HepG2 (cell line): ENCODE data around the gene OR1M1. TPM values are rescaled to one million over a fixed set of nuclear protein-coding genes. Genes with fewer than 3 reads are reported as not detected.
A peak's percentile ranks its signal among the peaks of the same experiment; 100 is the strongest.

ENCODE experiments used
- ASH2L ChIP-seq: fragments of 300-600, 200-600 bp; sonication (generic); IDR thresholded peaks from 2 replicates; pipeline ENCODE4 v1.7.0; 2017; ENCODE audit warnings: low read depth, mild to moderate bottlenecking, moderate library complexity, mixed read lengths, low read length; ENCODE audit not compliant: insufficient read length
- BCL6 ChIP-seq: IDR thresholded peaks from 2 replicates; pipeline ENCODE4 v1.6.1; 2016; ENCODE audit warnings: missing genetic modification reagents, missing compliant biosample characterization
- FOXK2 ChIP-seq: fragments of 450-650 bp; IDR thresholded peaks from 2 replicates; pipeline ENCODE4 v1.6.1; 2016
- HNRNPLL ChIP-seq: fragments of 200-400 bp; formaldehyde crosslinking; IDR thresholded peaks from 2 replicates; pipeline ENCODE4 v1.6.1; 2017; ENCODE audit warnings: mild to moderate bottlenecking, low read depth, low read length; ENCODE audit not compliant: poor library complexity, severe bottlenecking
- IRX3 ChIP-seq: sonication (generic); formaldehyde crosslinking; IDR thresholded peaks from 2 replicates; pipeline ENCODE4 v1.8.1; 2023; ENCODE audit warnings: mild to moderate bottlenecking, low read depth, missing genetic modification reagents, borderline replicate concordance
- MLLT10 ChIP-seq: sonication (generic); formaldehyde crosslinking; IDR thresholded peaks from 2 replicates; pipeline ENCODE4 v1.4.0; 2020; ENCODE audit warnings: missing genetic modification reagents
- NBN ChIP-seq: fragments of 450-650 bp; conservative IDR thresholded peaks from 2 replicates; pipeline ENCODE4 v1.6.1; 2017
- PHF20 ChIP-seq: sonication (generic); formaldehyde crosslinking; IDR thresholded peaks from 2 replicates; pipeline ENCODE4 v1.5.0; 2020; ENCODE audit warnings: mild to moderate bottlenecking, missing genetic modification reagents
- TEAD2 ChIP-seq: sonication (generic); formaldehyde crosslinking; IDR thresholded peaks from 2 replicates; pipeline ENCODE4 v1.9.0; 2021; ENCODE audit warnings: missing genetic modification reagents
- TOE1 ChIP-seq: sonication (generic); formaldehyde crosslinking; IDR thresholded peaks from 2 replicates; pipeline ENCODE4 v1.4.0; 2020; ENCODE audit warnings: mild to moderate bottlenecking, missing genetic modification reagents
- ZMYM3 ChIP-seq: sonication (generic); formaldehyde crosslinking; IDR thresholded peaks from 2 replicates; pipeline ENCODE4 v1.5.1; 2020; ENCODE audit warnings: mild to moderate bottlenecking, missing genetic modification reagents
- ZNF589 ChIP-seq: sonication (generic); formaldehyde crosslinking; conservative IDR thresholded peaks from 2 replicates; pipeline ENCODE4 v1.8.0; 2022; ENCODE audit warnings: mild to moderate bottlenecking, moderate library complexity, missing genetic modification reagents
- ZUFSP ChIP-seq: sonication (generic); formaldehyde crosslinking; IDR thresholded peaks from 2 replicates; pipeline ENCODE4 v1.9.0; 2021; ENCODE audit warnings: missing genetic modification reagents, mild to moderate bottlenecking, borderline replicate concordance
- polyA plus RNA-seq, 8 experiments: library from polyadenylated mRNA; depleted of rRNA in 3 of 8; stranded (reverse) in 7 of 8; unstranded in 1 of 8; fragments of >200 nt; fragmentation: Illumina TruSeq in 4 of 8; extraction: Trizol in 4 of 8; gene quantifications; 2 replicates each; pipeline versions ENCODE4 v1.2.1 to v1.2.3, GENCODE V29; 2011 to 2016; ENCODE audit warnings: low read depth in 4 of 8, missing spikeins in 1 of 8, mixed read lengths in 1 of 8; ENCODE audit not compliant: insufficient read depth in 1 of 8
- total RNA-seq, 5 experiments: library from RNA; depleted of rRNA; stranded (reverse); fragments of >200 nt; fragmentation: Illumina TruSeq; extraction: Trizol; gene quantifications; 2 replicates each; pipeline ENCODE4 v1.2.3, GENCODE V29; 2016; ENCODE audit warnings: low read depth in 1 of 5
- TF ChIP-seq, protein P1 (sequence below): sonication (generic); formaldehyde crosslinking; IDR thresholded peaks from 2 replicates; pipeline ENCODE4 v1.4.0; 2020; ENCODE audit warnings: mild to moderate bottlenecking, missing genetic modification reagents, borderline replicate concordance
- TF ChIP-seq, protein P2 (sequence below): IDR thresholded peaks from 2 replicates; pipeline ENCODE4 v1.6.1; 2016; ENCODE audit warnings: low read depth, borderline replicate concordance
- TF ChIP-seq, protein P3 (sequence below), 2 experiments: fragments of 450-650 bp in 1 of 2; sonication (generic) in 1 of 2; formaldehyde crosslinking; IDR thresholded peaks; 2 replicates each; pipeline versions ENCODE4 v1.5.0 to v1.8.0; 2020 to 2022; ENCODE audit warnings: mild to moderate bottlenecking in 1 of 2, missing genetic modification reagents in 1 of 2
- TF ChIP-seq, protein P4 (sequence below): sonication (generic); formaldehyde crosslinking; IDR thresholded peaks from 2 replicates; pipeline ENCODE4 v1.5.0; 2020; ENCODE audit warnings: mild to moderate bottlenecking, missing genetic modification reagents
- TF ChIP-seq, protein P5 (sequence below): sonication (generic); formaldehyde crosslinking; IDR thresholded peaks from 2 replicates; pipeline ENCODE4 v1.8.1; 2022; ENCODE audit warnings: mild to moderate bottlenecking, missing genetic modification reagents

OR1M1 gene
- total and polyA plus RNA-seq, 2 of the 13 experiments (the other 11 are each of a cell fraction or from before 2014, with no cell fraction given): not detected

DNA sequence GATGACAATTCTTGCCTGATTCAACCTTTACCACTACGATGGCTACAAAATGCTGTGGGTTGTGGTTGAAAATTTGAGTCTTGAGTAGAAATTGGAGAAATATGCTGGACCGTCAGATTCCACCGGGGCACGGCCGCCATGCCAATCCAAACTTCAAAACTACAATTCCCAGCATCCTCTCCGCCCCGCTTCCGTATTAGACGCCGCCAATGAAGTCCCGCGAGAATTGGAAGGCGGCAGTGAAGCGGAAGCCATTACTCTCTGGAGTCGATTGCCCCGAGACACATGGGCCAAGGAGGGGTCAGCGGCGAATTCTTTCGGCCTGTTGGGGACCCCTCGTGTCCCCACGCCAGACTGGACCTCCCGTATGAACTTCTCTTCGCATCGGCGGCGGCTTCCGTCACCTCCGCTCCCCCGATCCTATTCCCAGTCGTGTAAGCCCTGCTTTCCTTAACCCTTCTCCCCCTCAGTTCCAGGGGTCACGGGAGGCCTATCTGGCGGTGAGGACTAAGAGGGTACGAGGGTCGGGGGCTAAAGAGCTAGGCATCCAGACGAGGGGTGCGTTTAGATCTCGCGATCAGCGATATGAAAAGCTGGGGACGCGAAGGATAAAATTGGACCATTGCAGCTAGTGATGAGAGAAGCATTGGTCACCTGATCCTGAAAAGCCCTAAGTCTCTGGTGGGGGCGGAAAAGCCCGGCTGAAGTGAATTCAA lies 53.5 kb downstream of the OR1M1 start, which contains the start of gene ZNF317 (continued):
- TF ChIP-seq, protein P1, sequence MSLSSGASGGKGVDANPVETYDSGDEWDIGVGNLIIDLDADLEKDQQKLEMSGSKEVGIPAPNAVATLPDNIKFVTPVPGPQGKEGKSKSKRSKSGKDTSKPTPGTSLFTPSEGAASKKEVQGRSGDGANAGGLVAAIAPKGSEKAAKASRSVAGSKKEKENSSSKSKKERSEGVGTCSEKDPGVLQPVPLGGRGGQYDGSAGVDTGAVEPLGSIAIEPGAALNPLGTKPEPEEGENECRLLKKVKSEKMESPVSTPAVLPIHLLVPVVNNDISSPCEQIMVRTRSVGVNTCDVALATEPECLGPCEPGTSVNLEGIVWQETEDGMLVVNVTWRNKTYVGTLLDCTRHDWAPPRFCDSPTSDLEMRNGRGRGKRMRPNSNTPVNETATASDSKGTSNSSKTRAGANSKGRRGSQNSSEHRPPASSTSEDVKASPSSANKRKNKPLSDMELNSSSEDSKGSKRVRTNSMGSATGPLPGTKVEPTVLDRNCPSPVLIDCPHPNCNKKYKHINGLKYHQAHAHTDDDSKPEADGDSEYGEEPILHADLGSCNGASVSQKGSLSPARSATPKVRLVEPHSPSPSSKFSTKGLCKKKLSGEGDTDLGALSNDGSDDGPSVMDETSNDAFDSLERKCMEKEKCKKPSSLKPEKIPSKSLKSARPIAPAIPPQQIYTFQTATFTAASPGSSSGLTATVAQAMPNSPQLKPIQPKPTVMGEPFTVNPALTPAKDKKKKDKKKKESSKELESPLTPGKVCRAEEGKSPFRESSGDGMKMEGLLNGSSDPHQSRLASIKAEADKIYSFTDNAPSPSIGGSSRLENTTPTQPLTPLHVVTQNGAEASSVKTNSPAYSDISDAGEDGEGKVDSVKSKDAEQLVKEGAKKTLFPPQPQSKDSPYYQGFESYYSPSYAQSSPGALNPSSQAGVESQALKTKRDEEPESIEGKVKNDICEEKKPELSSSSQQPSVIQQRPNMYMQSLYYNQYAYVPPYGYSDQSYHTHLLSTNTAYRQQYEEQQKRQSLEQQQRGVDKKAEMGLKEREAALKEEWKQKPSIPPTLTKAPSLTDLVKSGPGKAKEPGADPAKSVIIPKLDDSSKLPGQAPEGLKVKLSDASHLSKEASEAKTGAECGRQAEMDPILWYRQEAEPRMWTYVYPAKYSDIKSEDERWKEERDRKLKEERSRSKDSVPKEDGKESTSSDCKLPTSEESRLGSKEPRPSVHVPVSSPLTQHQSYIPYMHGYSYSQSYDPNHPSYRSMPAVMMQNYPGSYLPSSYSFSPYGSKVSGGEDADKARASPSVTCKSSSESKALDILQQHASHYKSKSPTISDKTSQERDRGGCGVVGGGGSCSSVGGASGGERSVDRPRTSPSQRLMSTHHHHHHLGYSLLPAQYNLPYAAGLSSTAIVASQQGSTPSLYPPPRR (CRISPR knock-in tag): no peak
- TF ChIP-seq, protein P2, sequence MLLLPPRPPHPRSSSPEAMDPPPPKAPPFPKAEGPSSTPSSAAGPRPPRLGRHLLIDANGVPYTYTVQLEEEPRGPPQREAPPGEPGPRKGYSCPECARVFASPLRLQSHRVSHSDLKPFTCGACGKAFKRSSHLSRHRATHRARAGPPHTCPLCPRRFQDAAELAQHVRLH (CRISPR knock-in tag): peak; percentile 82; the same call in 1 of the 2 replicates
- TF ChIP-seq TOE1 (CRISPR knock-in tag) (no peak), FOXK2 (no peak), TEAD2 (CRISPR knock-in tag) (no peak), ASH2L (peak; percentile 95), PHF20 (peak; percentile 85), HNRNPLL (no peak), MLLT10 (CRISPR knock-in tag) (no peak), ZMYM3 (CRISPR knock-in tag) (peak; percentile 37; the same call in 1 of the 2 replicates), ZUFSP (CRISPR knock-in tag) (no peak), IRX3 (CRISPR knock-in tag) (no peak), BCL6 (CRISPR knock-in tag) (no peak), NBN (no peak), ZNF589 (no peak)
- TF ChIP-seq, protein P3, sequence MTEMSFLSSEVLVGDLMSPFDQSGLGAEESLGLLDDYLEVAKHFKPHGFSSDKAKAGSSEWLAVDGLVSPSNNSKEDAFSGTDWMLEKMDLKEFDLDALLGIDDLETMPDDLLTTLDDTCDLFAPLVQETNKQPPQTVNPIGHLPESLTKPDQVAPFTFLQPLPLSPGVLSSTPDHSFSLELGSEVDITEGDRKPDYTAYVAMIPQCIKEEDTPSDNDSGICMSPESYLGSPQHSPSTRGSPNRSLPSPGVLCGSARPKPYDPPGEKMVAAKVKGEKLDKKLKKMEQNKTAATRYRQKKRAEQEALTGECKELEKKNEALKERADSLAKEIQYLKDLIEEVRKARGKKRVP (CRISPR knock-in tag; IDR thresholded peaks at IDR 0.05): no peak
- TF ChIP-seq, protein P4, sequence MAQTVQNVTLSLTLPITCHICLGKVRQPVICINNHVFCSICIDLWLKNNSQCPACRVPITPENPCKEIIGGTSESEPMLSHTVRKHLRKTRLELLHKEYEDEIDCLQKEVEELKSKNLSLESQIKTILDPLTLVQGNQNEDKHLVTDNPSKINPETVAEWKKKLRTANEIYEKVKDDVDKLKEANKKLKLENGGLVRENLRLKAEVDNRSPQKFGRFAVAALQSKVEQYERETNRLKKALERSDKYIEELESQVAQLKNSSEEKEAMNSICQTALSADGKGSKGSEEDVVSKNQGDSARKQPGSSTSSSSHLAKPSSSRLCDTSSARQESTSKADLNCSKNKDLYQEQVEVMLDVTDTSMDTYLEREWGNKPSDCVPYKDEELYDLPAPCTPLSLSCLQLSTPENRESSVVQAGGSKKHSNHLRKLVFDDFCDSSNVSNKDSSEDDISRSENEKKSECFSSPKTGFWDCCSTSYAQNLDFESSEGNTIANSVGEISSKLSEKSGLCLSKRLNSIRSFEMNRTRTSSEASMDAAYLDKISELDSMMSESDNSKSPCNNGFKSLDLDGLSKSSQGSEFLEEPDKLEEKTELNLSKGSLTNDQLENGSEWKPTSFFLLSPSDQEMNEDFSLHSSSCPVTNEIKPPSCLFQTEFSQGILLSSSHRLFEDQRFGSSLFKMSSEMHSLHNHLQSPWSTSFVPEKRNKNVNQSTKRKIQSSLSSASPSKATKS (CRISPR knock-in tag): no peak
- TF ChIP-seq, protein P5, sequence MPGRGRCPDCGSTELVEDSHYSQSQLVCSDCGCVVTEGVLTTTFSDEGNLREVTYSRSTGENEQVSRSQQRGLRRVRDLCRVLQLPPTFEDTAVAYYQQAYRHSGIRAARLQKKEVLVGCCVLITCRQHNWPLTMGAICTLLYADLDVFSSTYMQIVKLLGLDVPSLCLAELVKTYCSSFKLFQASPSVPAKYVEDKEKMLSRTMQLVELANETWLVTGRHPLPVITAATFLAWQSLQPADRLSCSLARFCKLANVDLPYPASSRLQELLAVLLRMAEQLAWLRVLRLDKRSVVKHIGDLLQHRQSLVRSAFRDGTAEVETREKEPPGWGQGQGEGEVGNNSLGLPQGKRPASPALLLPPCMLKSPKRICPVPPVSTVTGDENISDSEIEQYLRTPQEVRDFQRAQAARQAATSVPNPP (CRISPR knock-in tag): no peak
